Adrenal gland (tissue), 12 donors: ENCODE results near the gene FOXN3. TPM values are rescaled to one million over a fixed set of nuclear protein-coding genes. Genes with fewer than 3 reads are reported as not detected.
A peak's percentile ranks its signal among the peaks of the same experiment; 100 is the strongest.

Experiments
- DNase-seq, 7 donors: peaks; one replicate each; pipeline ENCODE4 v3.0.0-alpha.2; 2019 to 2020
- H3K27ac ChIP-seq, 5 donors: fragments of 200-600 bp; sonication (generic) in 4 of 5; 1 replicate in 3 of 5; 2 replicates in 2 of 5; pipeline versions ENCODE4 v1.5.1 to v1.8.0; 2016 to 2020; ENCODE audit warnings: mild to moderate bottlenecking in 1 of 5
- H3K27me3 ChIP-seq: fragments of 200-600 bp; 2 replicates; pipeline ENCODE4 v1.8.0; 2021
- H3K36me3 ChIP-seq, 2 donors: fragments of 200-600 bp; replicated peaks in 1 of 2; 1 replicate in 1 of 2; 2 replicates in 1 of 2; pipeline versions ENCODE4 v1.5.1 to v1.8.0; 2018 to 2022
- H3K4me1 ChIP-seq, 2 donors: fragments of 200-600 bp; replicated peaks in 1 of 2; 1 replicate in 1 of 2; 2 replicates in 1 of 2; pipeline versions ENCODE4 v1.5.1 to v1.8.0; 2018 to 2021
- H3K4me3 ChIP-seq, 4 donors: fragments of 200-600 bp; sonication (generic) in 3 of 4; one replicate each; pipeline ENCODE4 v1.5.1; 2016 to 2018
- H3K9me3 ChIP-seq, 3 donors: fragments of 200-600 bp; sonication (generic) in 1 of 3; replicated peaks in 1 of 3; 1 replicate in 2 of 3; 2 replicates in 1 of 3; pipeline versions ENCODE4 v1.5.1 to v1.8.0; 2016 to 2021
- POLR2A ChIP-seq, 2 donors: fragments of 450-650 bp; IDR thresholded peaks; one replicate each; pipeline ENCODE4 v1.6.1; 2017; ENCODE audit warnings: antibody characterized with exemption in 2 of 2, mild to moderate bottlenecking in 2 of 2, moderate library complexity in 1 of 2
- WGBS, 4 donors: extraction: QIAGEN DNeasy Blood & Tissue Kit in 2 of 4; methylation state at CpG; one replicate each; pipeline versions ENCODE4 v1.1.5 to v1.1.7; 2013 to 2017; 5-methylcytosine and 5-hydroxymethylcytosine counted together
- intact Hi-C, 2 donors: fragments of 100-400 bp; cut with DNase I; formaldehyde crosslinking; loops; one replicate each; pipeline versions ENCODE4 v1.14.1 to v1.15.0; 2022 to 2023
- polyA plus RNA-seq, 3 donors: library from polyadenylated mRNA; stranded (reverse); fragments of 200-250 nt in 2 of 3; fragments of 350-450 nt in 1 of 3; fragmentation: Illumina TruSeq in 1 of 3; extraction: RNeasy Lipid Tissue Mini Kit (QIAGEN cat#74804) in 1 of 3; gene quantifications; one replicate each; pipeline ENCODE4 v1.2.3, GENCODE V29; 2013 to 2014
- total RNA-seq, 9 donors: library from RNA; depleted of rRNA in 4 of 9; stranded (reverse); fragments of >200 nt in 4 of 9; fragments of 120-200 nt in 1 of 9; fragmentation: NEBNext Ultra II Directional in 1 of 9; extraction: Animal tissue kit (Norgen Biotek cat#: 25700) in 1 of 9; gene quantifications; one replicate each; pipeline versions ENCODE4 v1.1.0 to v1.2.4, GENCODE V29; 2013 to 2023
- TF ChIP-seq, protein P1 (sequence below), 6 experiments: fragments of 450-650 bp in 4 of 6; fragments of 200-600 bp in 2 of 6; sonication (generic) in 1 of 6; IDR thresholded peaks; 1 replicate in 5 of 6; 2 replicates in 1 of 6; pipeline versions ENCODE4 v1.5.1 to v1.8.0; 2016 to 2021; ENCODE audit warnings: antibody characterized with exemption in 6 of 6, mild to moderate bottlenecking in 2 of 6, moderate library complexity in 1 of 6
- donor health status: healthy with polysubstance abuse.
- donor health status: Bipolar disorder and iron deficiency.
- donor health status: DM: yes; HTN: yes; CAD: no.
- donor health status: DM: no; HTN: no; CAD: no.
- donor health status: DM: no; HTN: no; CAD: no.
- donor health status: DM: yes; HTN: yes; CAD: no.

FOXN3 gene
- total and polyA plus RNA-seq, 12 donors = 10.7 to 131 (median 96.8) TPM

DNA sequence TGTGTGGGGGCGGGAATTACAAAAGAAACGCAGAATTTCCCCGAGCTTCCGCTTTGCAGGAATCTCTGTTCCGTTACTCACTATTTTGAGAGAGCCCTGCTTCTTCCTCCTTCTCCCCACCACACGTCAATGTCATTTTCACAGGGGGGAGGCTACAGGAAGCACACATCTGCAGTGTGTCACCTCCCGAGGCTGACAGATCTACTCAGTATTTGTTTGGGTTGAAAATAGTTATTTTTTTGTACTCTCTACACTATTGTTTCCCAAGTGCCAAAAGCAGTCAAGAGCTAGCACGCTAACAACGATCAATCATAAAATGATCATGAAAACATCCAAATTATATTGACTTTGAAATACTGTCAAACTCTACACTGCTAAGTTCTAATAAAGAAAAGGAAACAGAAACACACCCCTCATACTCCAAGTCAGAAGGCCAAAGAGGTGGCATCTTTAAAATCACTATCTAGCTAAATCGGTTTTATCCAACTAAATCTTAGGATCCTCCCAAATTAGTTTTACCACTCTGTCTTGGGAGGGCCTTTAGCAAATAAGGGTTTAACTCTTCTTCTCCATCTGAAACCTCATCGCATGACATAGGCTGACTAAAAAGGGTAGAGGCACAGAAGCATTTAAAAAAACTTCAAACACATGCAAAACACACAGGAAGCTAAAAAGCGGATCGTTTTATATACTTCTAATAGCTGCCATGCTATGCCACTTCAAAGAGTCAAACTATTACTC is 51.8 kb downstream of the FOXN3 start:
- H3K27ac ChIP-seq = peak overlapping the region in 2 of 5 donors; percentile 27 to 65
- no peaks in the 10 kb centered on the region for H3K27me3 ChIP-seq
- no peak for TF ChIP-seq POLR2A (IDR thresholded peaks at IDR 0.05)
- TF ChIP-seq, protein P1, sequence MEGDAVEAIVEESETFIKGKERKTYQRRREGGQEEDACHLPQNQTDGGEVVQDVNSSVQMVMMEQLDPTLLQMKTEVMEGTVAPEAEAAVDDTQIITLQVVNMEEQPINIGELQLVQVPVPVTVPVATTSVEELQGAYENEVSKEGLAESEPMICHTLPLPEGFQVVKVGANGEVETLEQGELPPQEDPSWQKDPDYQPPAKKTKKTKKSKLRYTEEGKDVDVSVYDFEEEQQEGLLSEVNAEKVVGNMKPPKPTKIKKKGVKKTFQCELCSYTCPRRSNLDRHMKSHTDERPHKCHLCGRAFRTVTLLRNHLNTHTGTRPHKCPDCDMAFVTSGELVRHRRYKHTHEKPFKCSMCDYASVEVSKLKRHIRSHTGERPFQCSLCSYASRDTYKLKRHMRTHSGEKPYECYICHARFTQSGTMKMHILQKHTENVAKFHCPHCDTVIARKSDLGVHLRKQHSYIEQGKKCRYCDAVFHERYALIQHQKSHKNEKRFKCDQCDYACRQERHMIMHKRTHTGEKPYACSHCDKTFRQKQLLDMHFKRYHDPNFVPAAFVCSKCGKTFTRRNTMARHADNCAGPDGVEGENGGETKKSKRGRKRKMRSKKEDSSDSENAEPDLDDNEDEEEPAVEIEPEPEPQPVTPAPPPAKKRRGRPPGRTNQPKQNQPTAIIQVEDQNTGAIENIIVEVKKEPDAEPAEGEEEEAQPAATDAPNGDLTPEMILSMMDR (IDR thresholded peaks at IDR 0.05) = no peak
- no peak overlapping the region for H3K4me3 ChIP-seq
- peak in 4 of 7 donors; percentile 34 to 61 (median 44) for DNase-seq
- intact Hi-C loops = no loop called here
- peaks cover 11 to 47% of the 10 kb centered on the region in 2 donors for H3K4me1 ChIP-seq
- H3K36me3 ChIP-seq = no peaks in the 10 kb centered on the region
- 57 to 69% (median 66%) methylated on average over 13 of the region's 13 CpGs for WGBS, 4 donors
- no peaks in the 10 kb centered on the region for H3K9me3 ChIP-seq

DNA sequence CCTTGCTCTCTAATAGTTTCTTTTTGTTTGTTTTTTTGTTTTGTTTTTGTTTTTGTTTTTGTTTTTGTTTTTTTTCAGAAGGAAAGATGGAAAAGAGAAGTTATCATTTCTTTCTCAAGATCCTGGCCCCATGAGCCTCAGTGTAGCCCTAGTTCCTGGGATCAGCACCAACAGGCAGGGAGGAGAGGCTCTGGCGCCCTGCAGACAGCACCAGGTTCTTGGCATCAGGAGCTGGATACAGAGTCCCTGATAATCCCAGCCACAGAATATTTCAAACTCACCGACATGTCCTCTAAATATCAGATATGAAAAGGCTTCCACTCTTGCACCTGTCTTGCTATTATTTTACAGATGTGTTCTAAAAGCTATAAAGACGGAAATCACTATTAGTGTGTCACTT is 52.7 kb downstream of the FOXN3 start:
- Histone ChIP-seq H3K4me3 (no peak overlapping the region), H3K4me1 (peaks cover 11 to 49% of the 10 kb centered on the region in 2 donors)

DNA sequence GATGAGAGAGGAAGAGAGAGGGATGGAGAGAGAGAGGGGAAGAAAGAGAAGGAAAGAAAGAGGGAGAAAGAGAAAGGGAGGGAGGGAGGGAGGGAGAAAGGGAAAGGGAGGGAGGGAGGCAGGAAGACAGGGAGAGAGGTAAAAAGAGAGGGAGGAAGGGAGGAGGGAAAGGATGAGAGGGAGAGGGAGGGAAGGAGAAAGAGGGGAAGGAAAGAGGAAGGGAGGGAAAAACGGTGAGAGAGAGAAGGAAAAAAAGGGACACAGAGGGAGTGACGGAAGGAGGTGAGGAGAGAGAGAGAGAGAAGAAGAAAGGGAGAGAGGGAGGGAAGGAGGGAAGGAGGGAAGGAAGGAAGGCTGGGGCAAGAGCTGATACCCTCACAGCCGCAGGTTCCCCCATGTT is 56.8 kb downstream of the FOXN3 start:
- H3K4me1 ChIP-seq = peaks cover 7 to 23% of the 10 kb centered on the region in 2 donors
- no peak for DNase-seq
- H3K27me3 ChIP-seq = no peaks in the 10 kb centered on the region
- TF ChIP-seq, protein P1 (IDR thresholded peaks at IDR 0.05) = no peak
- no peak for TF ChIP-seq POLR2A (IDR thresholded peaks at IDR 0.05)
- intact Hi-C loops = no loop called here
- no peaks in the 10 kb centered on the region for H3K36me3 ChIP-seq
- no peak overlapping the region for H3K4me3 ChIP-seq
- peak overlapping the region in 1 of 5 donors; percentile 38 for H3K27ac ChIP-seq
- 73 to 95% (median 83%) methylated on average over 2 to 3 of the region's 3 CpGs for WGBS, 4 donors
- H3K9me3 ChIP-seq = no peaks in the 10 kb centered on the region

More for the DNA sequence above, 52.7 kb downstream of the FOXN3 start:
- Histone ChIP-seq H3K27me3 (no peaks in the 10 kb centered on the region), H3K36me3 (no peaks in the 10 kb centered on the region), H3K9me3 (no peaks in the 10 kb centered on the region), H3K27ac (peak overlapping the region in 1 of 5 donors; percentile 56)
- intact Hi-C loops = no loop called here
- 81 to 95% (median 88%) methylated on average over 3 of the region's 3 CpGs for WGBS, 4 donors
- DNase-seq = peak in 1 of 7 donors; percentile 39
- TF ChIP-seq, protein P1 (IDR thresholded peaks at IDR 0.05) = no peak
- TF ChIP-seq POLR2A (IDR thresholded peaks at IDR 0.05) = no peak

DNA sequence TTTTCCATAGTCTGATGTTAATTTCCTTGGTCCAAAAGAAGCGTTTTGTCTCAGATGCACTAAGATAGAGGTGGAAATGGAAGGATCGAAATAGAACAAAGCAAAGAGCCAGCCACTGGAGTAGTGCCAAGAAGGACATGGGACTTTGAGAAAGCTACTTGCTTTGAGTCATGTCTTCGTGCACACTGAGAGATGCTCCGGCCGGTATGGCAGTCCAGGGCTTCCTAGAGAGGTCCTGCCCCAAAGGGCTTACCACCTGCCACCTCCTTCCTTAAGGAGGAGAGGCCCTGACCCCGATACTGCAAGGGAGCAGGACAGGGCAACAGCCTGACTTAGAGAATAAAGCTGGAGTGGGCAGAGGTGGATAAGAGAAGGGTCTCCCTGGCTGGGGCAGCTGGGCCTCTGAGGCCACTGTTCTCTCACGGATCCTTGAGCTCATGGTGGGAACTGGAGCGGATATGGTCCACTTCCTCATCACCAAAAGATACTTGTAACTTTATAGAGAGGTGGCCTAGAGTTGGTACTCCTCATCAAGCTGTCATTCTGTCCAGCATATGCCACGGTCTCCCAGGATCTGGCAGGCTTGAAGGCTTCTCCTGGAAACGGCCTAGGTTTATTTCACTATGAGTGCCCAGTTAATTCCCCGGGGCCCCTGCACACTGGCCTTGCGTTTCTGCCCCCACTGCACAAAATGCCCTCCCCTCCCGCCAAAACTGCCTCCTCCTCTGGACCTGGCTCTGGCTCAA is 57.4 kb downstream of the FOXN3 start:
- Histone ChIP-seq H3K4me1 (peaks cover 2 to 18% of the 10 kb centered on the region in 2 donors), H3K27me3 (no peaks in the 10 kb centered on the region), H3K4me3 (no peak overlapping the region), H3K36me3 (no peaks in the 10 kb centered on the region), H3K9me3 (no peaks in the 10 kb centered on the region), H3K27ac (peak overlapping the region in 3 of 5 donors; percentile 1 to 61 (median 38))
- peak in 6 of 7 donors; percentile 52 to 79 (median 70) for DNase-seq
- intact Hi-C loops = no loop called here
- no peak for TF ChIP-seq POLR2A (IDR thresholded peaks at IDR 0.05)
- TF ChIP-seq, protein P1 (IDR thresholded peaks at IDR 0.05) = no peak
- WGBS, 4 donors = 39 to 58% (median 48%) methylated on average over 11 to 13 of the region's 13 CpGs
